Panc1 (cell line): Measurements from ENCODE around the gene EHHADH. TPM values are rescaled to one million over a fixed set of nuclear protein-coding genes. Genes with fewer than 3 reads are reported as not detected.

Source experiments
- ATAC-seq: fragments of 200-7000 bp; cut with Tn5 transposase; 2 replicates; pipeline ENCODE4 v1.9.1; 2020; ENCODE audit warnings: mild to moderate bottlenecking, moderate library complexity
- BruUV-seq: library from RNA; stranded (reverse); fragments of 400-500 nt; replicated peaks from 2 replicates; lab custom pipeline; 2021; lab: Mats Ljungman, UMichigan
- CTCF ChIA-PET: fragments of 300-600 bp; sonication (Branson Sonifier 250); formaldehyde crosslinking; loops from one replicate; lab custom pipeline; 2022; ENCODE audit warnings: antibody characterized with exemption; lab: Charles Lee
- POLR2A ChIA-PET: fragments of 300-600 bp; sonication (Branson Sonifier 250); formaldehyde crosslinking; loops from one replicate; lab custom pipeline; 2022; ENCODE audit warnings: antibody characterized with exemption; lab: Charles Lee
- DNase-seq: peaks from one replicate; pipeline ENCODE4 v3.0.0-alpha.2; 2010; ENCODE audit warnings: low read depth, low spot score
- H3K27ac ChIP-seq: 2 replicates; pipeline ENCODE4 v1.5.1; 2011; ENCODE audit warnings: mild to moderate bottlenecking, low read length, inconsistent platforms
- H3K27me3 ChIP-seq: fragments of 200-500 bp; sonication (Bioruptor generic); 2 replicates; pipeline ENCODE4 v1.6.0; 2014; ENCODE audit warnings: low read length, inconsistent platforms; ENCODE audit not compliant: control insufficient read depth, insufficient read depth
- H3K36me3 ChIP-seq: fragments of 200-500 bp; sonication (Bioruptor generic); 2 replicates; pipeline ENCODE4 v1.5.1; 2014; ENCODE audit warnings: inconsistent platforms, mild to moderate bottlenecking, low read length, moderate library complexity; ENCODE audit not compliant: control insufficient read depth, insufficient read depth
- H3K4me1 ChIP-seq: 2 replicates; pipeline ENCODE4 v1.5.1; 2011; ENCODE audit warnings: inconsistent platforms, mild to moderate bottlenecking, low read length, moderate library complexity; ENCODE audit not compliant: control insufficient read depth, insufficient read depth
- H3K4me3 ChIP-seq, 2 experiments: 2 replicates each; pipeline ENCODE4 v1.5.1; 2011 to 2012; ENCODE audit warnings: low read depth in 2 of 2, low read length in 2 of 2, mild to moderate bottlenecking in 2 of 2, inconsistent platforms in 1 of 2, moderate library complexity in 1 of 2
- H3K9me3 ChIP-seq: fragments of 200-500 bp; sonication (Bioruptor generic); 2 replicates; pipeline ENCODE4 v1.5.1; 2014; ENCODE audit warnings: low read depth, mild to moderate bottlenecking, inconsistent platforms, low read length, moderate library complexity; ENCODE audit not compliant: control insufficient read depth, insufficient read depth
- POLR2AphosphoS5 ChIP-seq: IDR thresholded peaks from 2 replicates; pipeline ENCODE4 v1.6.1; 2012; ENCODE audit warnings: mild to moderate bottlenecking, low read depth, low read length, moderate library complexity
- REST ChIP-seq, 2 experiments: IDR thresholded peaks; 2 replicates each; pipeline ENCODE4 v1.6.1; 2011 to 2012; ENCODE audit warnings: low read depth in 2 of 2, control low read depth in 1 of 2, low read length in 1 of 2, mild to moderate bottlenecking in 1 of 2, moderate library complexity in 1 of 2; ENCODE audit not compliant: insufficient read depth in 1 of 2
- SIN3A ChIP-seq: IDR thresholded peaks from 2 replicates; pipeline ENCODE4 v1.6.1; 2012; ENCODE audit warnings: low read depth, mild to moderate bottlenecking, low read length, moderate library complexity, borderline replicate concordance; ENCODE audit not compliant: insufficient read depth
- TCF7L2 ChIP-seq: IDR thresholded peaks from 2 replicates; pipeline ENCODE4 v1.6.1; 2011; ENCODE audit warnings: mild to moderate bottlenecking, low read depth, low read length, inconsistent platforms
- in situ Hi-C: cut with HindIII; loops from 2 replicates; pipeline ENCODE4 v1.10.0; 2016; ENCODE audit warnings: low sequenced_read_pairs, low pct_unique_long_range_greater_than_20kb
- intact Hi-C: fragments of 100-400 bp; cut with micrococcal nuclease; formaldehyde crosslinking; loops from one replicate; pipeline ENCODE4 v1.10.0; 2022; ENCODE audit not compliant: unreplicated experiment
- total RNA-seq: library from RNA; stranded (reverse); gene quantifications from one replicate; pipeline ENCODE4 v1.2.1, GENCODE V29; 2021; ENCODE audit not compliant: unreplicated experiment
- TF ChIP-seq, protein P1 (sequence below): fragments of 450-650 bp; IDR thresholded peaks from 2 replicates; pipeline ENCODE4 v1.5.1; 2017; ENCODE audit warnings: mild to moderate bottlenecking

Gene EHHADH
- total RNA-seq, 1 experiment from 2014 or later: 7.8 TPM

GRCh38 chr3:185208823-185209222 is 45.0 kb downstream of the EHHADH start:
- CTCF ChIA-PET: no interaction called here
- Histone ChIP-seq H3K27ac (no peak overlapping the region), H3K27me3 (no peaks in the 10 kb centered on the region), H3K4me3 (no peak overlapping the region), H3K9me3 (no peaks in the 10 kb centered on the region), H3K36me3 (no peaks in the 10 kb centered on the region), H3K4me1 (no peaks in the 10 kb centered on the region)
- POLR2A ChIA-PET: no interaction called here
- intact Hi-C loops (no loop called here), in situ Hi-C loops (no loop called here)
- ATAC-seq (no peak), DNase-seq (no peak)
- TF ChIP-seq TCF7L2: no peak
- TF ChIP-seq, protein P1, sequence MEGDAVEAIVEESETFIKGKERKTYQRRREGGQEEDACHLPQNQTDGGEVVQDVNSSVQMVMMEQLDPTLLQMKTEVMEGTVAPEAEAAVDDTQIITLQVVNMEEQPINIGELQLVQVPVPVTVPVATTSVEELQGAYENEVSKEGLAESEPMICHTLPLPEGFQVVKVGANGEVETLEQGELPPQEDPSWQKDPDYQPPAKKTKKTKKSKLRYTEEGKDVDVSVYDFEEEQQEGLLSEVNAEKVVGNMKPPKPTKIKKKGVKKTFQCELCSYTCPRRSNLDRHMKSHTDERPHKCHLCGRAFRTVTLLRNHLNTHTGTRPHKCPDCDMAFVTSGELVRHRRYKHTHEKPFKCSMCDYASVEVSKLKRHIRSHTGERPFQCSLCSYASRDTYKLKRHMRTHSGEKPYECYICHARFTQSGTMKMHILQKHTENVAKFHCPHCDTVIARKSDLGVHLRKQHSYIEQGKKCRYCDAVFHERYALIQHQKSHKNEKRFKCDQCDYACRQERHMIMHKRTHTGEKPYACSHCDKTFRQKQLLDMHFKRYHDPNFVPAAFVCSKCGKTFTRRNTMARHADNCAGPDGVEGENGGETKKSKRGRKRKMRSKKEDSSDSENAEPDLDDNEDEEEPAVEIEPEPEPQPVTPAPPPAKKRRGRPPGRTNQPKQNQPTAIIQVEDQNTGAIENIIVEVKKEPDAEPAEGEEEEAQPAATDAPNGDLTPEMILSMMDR: no peak
- no peak for TF ChIP-seq POLR2AphosphoS5
- TF ChIP-seq REST (IDR thresholded peaks at IDR 0.05; ENCODE audit: insufficient read depth in 1 of 2, low read depth in 2 of 2, low read length in 1 of 2): no peak
- no peak for TF ChIP-seq SIN3A
- BruUV-seq: no TSS peak

DNA sequence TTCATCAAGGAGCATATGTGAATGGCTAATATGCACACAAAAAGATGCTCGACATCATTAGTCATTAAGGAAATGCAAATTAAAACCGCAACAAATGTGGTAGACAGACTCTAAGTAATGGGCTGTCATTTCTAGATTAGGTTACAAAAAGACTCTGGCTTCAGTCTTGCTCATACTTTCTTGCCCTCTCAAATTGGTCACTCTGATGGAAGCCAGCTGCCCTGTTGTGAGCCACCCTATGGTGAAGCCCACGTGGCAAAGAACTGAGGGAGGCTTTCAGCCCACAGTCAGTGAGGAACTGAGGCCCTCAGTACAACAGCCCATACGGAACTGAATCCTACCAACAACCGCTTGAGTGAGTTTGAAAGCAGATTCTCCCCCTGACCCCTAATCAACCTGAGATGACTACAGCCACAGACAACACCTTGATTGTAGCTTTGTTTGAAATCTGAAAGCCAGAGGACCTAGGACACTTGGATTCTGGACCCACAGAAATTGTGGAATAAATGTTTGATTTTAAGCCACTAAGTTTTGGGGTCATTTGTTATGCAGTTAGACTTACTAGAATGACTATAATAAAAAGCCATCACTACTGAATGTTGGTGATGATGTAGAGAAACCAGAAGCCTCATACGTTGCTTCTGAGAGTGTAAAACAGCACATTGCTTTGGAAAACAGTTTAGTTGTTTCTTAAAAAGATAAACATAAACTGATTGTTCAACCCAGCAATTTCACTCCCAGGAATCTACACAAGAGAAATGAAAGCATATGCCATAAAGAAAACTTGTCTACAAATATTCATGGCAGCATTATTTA is 45.7 kb downstream of the EHHADH start:
- H3K27me3 ChIP-seq: no peaks in the 10 kb centered on the region
- H3K27ac ChIP-seq: no peak overlapping the region
- ATAC-seq: no peak
- H3K36me3 ChIP-seq: no peaks in the 10 kb centered on the region
- no peak overlapping the region for H3K4me3 ChIP-seq
- ChIA-PET CTCF (no interaction called here), POLR2A (no interaction called here)
- in situ Hi-C loops: no loop called here
- no peak for DNase-seq
- H3K4me1 ChIP-seq: no peaks in the 10 kb centered on the region
- no TSS peak for BruUV-seq
- intact Hi-C loops: no loop called here
- no peak for TF ChIP-seq POLR2AphosphoS5
- TF ChIP-seq, protein P1: no peak
- no peak for TF ChIP-seq TCF7L2
- TF ChIP-seq REST (IDR thresholded peaks at IDR 0.05; ENCODE audit: insufficient read depth in 1 of 2, low read depth in 2 of 2, low read length in 1 of 2): no peak
- no peaks in the 10 kb centered on the region for H3K9me3 ChIP-seq
